Measurements from ENCODE around the gene CDK16. TPM values are rescaled to one million over a fixed set of nuclear protein-coding genes. Genes with fewer than 3 reads are reported as not detected.

The CDK16 gene
- total and polyA plus RNA-seq, 9 of the 15 experiments (the other 6 are each of a cell fraction or from before 2014, with no cell fraction given), result 3.9 to 104 (median 57.5) TPM

DNA sequence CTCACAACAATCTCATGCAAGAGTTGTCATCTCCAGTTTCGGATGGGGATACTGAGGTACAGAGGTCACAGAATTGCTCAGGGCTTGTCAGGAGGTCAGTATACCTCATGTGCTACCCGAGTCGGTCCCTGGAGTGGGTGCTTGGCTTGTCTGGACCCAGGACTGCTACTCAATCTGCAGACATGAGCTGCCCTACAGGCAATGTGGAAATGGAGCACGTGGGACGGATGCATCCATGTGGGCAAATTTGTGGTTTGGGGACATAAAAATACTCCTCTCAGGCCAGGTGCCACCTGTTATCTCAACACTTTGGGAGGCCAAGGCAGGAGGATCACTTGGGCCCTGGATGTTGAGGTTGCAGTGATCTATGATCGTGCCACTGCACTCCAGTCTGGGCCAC lies 30.1 kb downstream of the CDK16 start:
- intact Hi-C loops (cut with micrococcal nuclease), result no loop called here
- no peaks in the 10 kb centered on the region for H3K9me1 ChIP-seq (ENCODE audit: control insufficient read depth, insufficient read depth, low read length)
- no peak overlapping the region for H2AFZ ChIP-seq (ENCODE audit: low read depth, low read length)
- H3K4me1 ChIP-seq (replicated peaks in 1 of 2; ENCODE audit: control insufficient read depth in 2 of 2, insufficient read depth in 2 of 2, low read length in 2 of 2), result no peaks in the 10 kb centered on the region; a peak in 1 of 5 replicates
- H3K79me2 ChIP-seq (ENCODE audit: control insufficient read depth, insufficient read depth, low read length), result no peaks in the 10 kb centered on the region
- H3K36me3 ChIP-seq (ENCODE audit: control insufficient read depth, insufficient read depth, low read length), result no peaks in the 10 kb centered on the region
- in situ Hi-C loops (cut with MboI), result no loop called here
- no peaks in the 10 kb centered on the region for H4K20me1 ChIP-seq (replicated peaks; ENCODE audit: control insufficient read depth, insufficient read depth, low read length)
- no TSS peak for BruUV-seq (replicated peaks)
- H3K4me3 ChIP-seq, result no peak overlapping the region
- no peak for TF ChIP-seq POU5F1 (IDR thresholded peaks at IDR 0.05; ENCODE audit: borderline replicate concordance, low read depth, low read length, partially characterized antibody)
- no peak for TF ChIP-seq RFX5 (IDR thresholded peaks at IDR 0.05; ENCODE audit: low read depth, low read length)
- TF ChIP-seq ZNF639 (CRISPR knock-in tag; conservative IDR thresholded peaks at IDR 0.05 in 1 of 2, IDR thresholded peaks at IDR 0.05 in 1 of 2), result no peak
- no peak for TF ChIP-seq C11orf30 (IDR thresholded peaks at IDR 0.05; ENCODE audit: low read depth)
- no peak for TF ChIP-seq DDX20 (tag; IDR thresholded peaks at IDR 0.05; ENCODE audit: low read depth)
- no peak for TF ChIP-seq LARP7 (IDR thresholded peaks at IDR 0.05)
- TF ChIP-seq E2F4 (CRISPR knock-in tag; IDR thresholded peaks at IDR 0.05; ENCODE audit: low read depth), result no peak
- TF ChIP-seq MBD2 (IDR thresholded peaks at IDR 0.05; ENCODE audit: borderline replicate concordance, low read depth), result no peak
- TF ChIP-seq, protein P1, sequence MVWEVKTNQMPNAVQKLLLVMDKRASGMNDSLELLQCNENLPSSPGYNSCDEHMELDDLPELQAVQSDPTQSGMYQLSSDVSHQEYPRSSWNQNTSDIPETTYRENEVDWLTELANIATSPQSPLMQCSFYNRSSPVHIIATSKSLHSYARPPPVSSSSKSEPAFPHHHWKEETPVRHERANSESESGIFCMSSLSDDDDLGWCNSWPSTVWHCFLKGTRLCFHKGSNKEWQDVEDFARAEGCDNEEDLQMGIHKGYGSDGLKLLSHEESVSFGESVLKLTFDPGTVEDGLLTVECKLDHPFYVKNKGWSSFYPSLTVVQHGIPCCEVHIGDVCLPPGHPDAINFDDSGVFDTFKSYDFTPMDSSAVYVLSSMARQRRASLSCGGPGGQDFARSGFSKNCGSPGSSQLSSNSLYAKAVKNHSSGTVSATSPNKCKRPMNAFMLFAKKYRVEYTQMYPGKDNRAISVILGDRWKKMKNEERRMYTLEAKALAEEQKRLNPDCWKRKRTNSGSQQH (CRISPR knock-in tag; IDR thresholded peaks at IDR 0.05), result no peak
- no peak for TF ChIP-seq SRSF7 (optimal IDR thresholded peaks at IDR 0.05; ENCODE audit: low read depth, low read length)
- no peak for TF ChIP-seq RBFOX2 (IDR thresholded peaks at IDR 0.05; ENCODE audit: low read depth, low read length)
- TF ChIP-seq ZFP1 (CRISPR knock-in tag; IDR thresholded peaks at IDR 0.05), result no peak
- TF ChIP-seq ZNF79 (CRISPR knock-in tag; IDR thresholded peaks at IDR 0.05; ENCODE audit: low read depth), result no peak
- no peak for FAIRE-seq
- CTCF ChIA-PET (ENCODE audit: low intra/inter-chr PET ratio), result no interaction called here
- H3K9me3 ChIP-seq (replicated peaks; ENCODE audit: control insufficient read depth, insufficient read depth, low read depth, low read length), result no peaks in the 10 kb centered on the region
- no peaks in the 10 kb centered on the region for H3K27me3 ChIP-seq (ENCODE audit: control insufficient read depth in 2 of 2, insufficient read depth in 2 of 2, low read length in 2 of 2)
- no peak overlapping the region for H3K27ac ChIP-seq (ENCODE audit: extremely low read depth, low read depth, low read length)
- WGBS (ENCODE audit: insufficient coverage, low coverage, missing lambda C conversion rate), result 47% methylated on average over 4 of the region's 6 CpGs
- DNase-seq (ENCODE audit: extremely low read depth in 1 of 4, low spot score in 3 of 4), result no peak
- ATAC-seq, result no peak
- POLR2A ChIA-PET, result no interaction called here
- no peak overlapping the region; a peak in 1 of 4 replicates for H3K9ac ChIP-seq (ENCODE audit: insufficient read depth in 1 of 2, low read depth in 2 of 2, low read length in 2 of 2)
- H3K4me2 ChIP-seq (ENCODE audit: insufficient read depth, low read length), result no peak overlapping the region
